AG10803 (cell line): ENCODE measurements around the gene RSU1.

Source experiments
- DNase-seq: peaks from one replicate; pipeline ENCODE4 v3.0.0; 2010; ENCODE audit warnings: low read depth
- H3K4me3 ChIP-seq: 2 replicates; pipeline ENCODE4 v1.5.1; 2011; ENCODE audit warnings: mild to moderate bottlenecking, low read length, control low read depth
- CTCF ChIP-seq: conservative IDR thresholded peaks from 2 replicates; pipeline ENCODE4 v1.5.1; 2011; ENCODE audit warnings: mild to moderate bottlenecking, low read length, control low read depth, inconsistent platforms

Gene RSU1

GRCh38 chr10:16789261-16789660 is 28.0 kb downstream of the RSU1 start:
- no peak overlapping the region for H3K4me3 ChIP-seq
- no peak for TF ChIP-seq CTCF
- no peak for DNase-seq

- no peak for TF ChIP-seq CTCF
- DNase-seq: no peak
- no peak overlapping the region for H3K4me3 ChIP-seq
Measured at GRCh38 chr10:16788778-16789177, 28.4 kb downstream of the RSU1 start.

DNA sequence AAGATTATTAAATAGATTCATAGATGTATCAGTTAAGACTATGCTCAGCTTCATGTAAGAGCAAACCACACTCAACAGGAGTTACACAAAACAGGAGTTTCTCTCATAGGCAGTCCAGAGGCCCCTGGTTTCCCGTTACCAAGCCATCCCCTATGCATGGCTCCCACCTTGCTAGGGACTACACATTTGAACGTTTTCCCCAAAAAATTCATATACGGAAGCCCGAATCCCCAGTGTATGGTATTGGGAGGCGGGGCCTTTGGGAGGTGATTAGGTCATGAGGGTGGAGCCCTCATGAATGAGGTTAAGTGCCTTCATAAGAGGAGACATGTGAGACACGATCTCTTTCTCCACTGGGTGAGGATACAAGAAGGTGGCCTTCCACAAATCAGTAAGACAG is 29.1 kb downstream of the RSU1 start:
- TF ChIP-seq CTCF: no peak

GRCh38 chr10:16787361-16787791 is 29.8 kb downstream of the RSU1 start:
- no peak for TF ChIP-seq CTCF
- H3K4me3 ChIP-seq: no peak overlapping the region
- DNase-seq: no peak

More for the DNA sequence above, 29.1 kb downstream of the RSU1 start:
- no peak overlapping the region for H3K4me3 ChIP-seq
- DNase-seq: no peak

- TF ChIP-seq CTCF: no peak
- DNase-seq: no peak
Measured at GRCh38 chr10:16780338-16780880, 36.8 kb downstream of the RSU1 start.

DNA sequence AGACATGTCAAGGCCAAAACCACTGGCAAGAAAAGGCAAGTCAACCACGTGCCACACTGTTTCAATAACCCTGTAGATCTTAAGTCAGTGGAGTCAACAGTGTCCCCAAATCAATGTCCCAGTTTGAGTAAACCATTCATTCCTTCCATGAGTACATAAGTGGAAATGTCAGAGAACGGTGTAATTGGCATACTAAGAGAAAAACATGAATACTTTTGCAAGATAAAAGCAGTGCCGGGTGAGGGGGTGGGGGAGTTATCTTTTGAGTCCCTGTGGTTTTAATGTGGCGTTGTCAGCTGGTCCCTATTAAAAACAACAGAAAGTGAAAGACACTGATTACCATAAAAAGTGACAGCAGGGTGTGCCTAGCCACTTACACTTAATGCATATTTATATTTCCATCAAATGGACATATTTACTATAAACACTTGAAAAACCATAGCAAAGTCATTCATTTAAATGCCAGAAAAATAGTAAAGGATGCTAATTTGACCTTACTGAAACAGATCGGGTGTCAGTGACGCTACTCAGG is 37.8 kb downstream of the RSU1 start:
- TF ChIP-seq CTCF: no peak
- H3K4me3 ChIP-seq: no peak overlapping the region
- no peak for DNase-seq

More at GRCh38 chr10:16780338-16780880, 36.8 kb downstream of the RSU1 start:
- no peak overlapping the region for H3K4me3 ChIP-seq
